H1 (cell line): ENCODE measurements around the gene R3HDM2. TPM values are rescaled to one million over a fixed set of nuclear protein-coding genes. Genes with fewer than 3 reads are reported as not detected.
A peak's percentile ranks its signal among the peaks of the same experiment; 100 is the strongest.

ENCODE experiments used
- BCL11A ChIP-seq, 2 experiments: IDR thresholded peaks; one replicate each; pipeline ENCODE4 v1.6.1; 2011; ENCODE audit warnings: low read depth in 2 of 2, low read length in 2 of 2, mild to moderate bottlenecking in 2 of 2
- CBX8 ChIP-seq: fragments of 300-800, 300-1000 bp; sonication (generic); IDR thresholded peaks from 2 replicates; pipeline ENCODE4 v1.7.1; 2016; ENCODE audit warnings: low read depth, low read length, borderline replicate concordance
- CHD1 ChIP-seq: IDR thresholded peaks from 2 replicates; pipeline ENCODE4 v1.6.1; 2012; ENCODE audit warnings: low read depth, low read length, improper control_type of control experiment
- CREB1 ChIP-seq: IDR thresholded peaks from 2 replicates; pipeline ENCODE4 v1.6.1; 2012; ENCODE audit warnings: inconsistent platforms
- CTBP2 ChIP-seq: IDR thresholded peaks from 2 replicates; pipeline ENCODE4 v1.7.0; 2011; ENCODE audit warnings: borderline replicate concordance, mild to moderate bottlenecking, moderate library complexity, mixed read lengths, low read length; ENCODE audit not compliant: insufficient read depth, insufficient read length
- EZH2 ChIP-seq: fragments of 200-600 bp; sonication (generic); IDR thresholded peaks from 2 replicates; pipeline ENCODE4 v1.7.1; 2012; ENCODE audit warnings: low read depth, mild to moderate bottlenecking, moderate library complexity, low read length, inconsistent platforms; ENCODE audit not compliant: severe bottlenecking
- GTF2F1 ChIP-seq: IDR thresholded peaks from 2 replicates; pipeline ENCODE4 v1.6.1; 2012; ENCODE audit warnings: low read depth, low read length, improper control_type of control experiment, borderline replicate concordance
- JUN ChIP-seq: IDR thresholded peaks from 2 replicates; pipeline ENCODE4 v1.6.1; 2011; ENCODE audit warnings: low read depth, mild to moderate bottlenecking, improper control_type of control experiment, low read length
- KDM5A ChIP-seq: fragments of 200-600 bp; IDR thresholded peaks from 2 replicates; pipeline ENCODE4 v1.7.1; 2012; ENCODE audit warnings: mild to moderate bottlenecking, low read length, inconsistent platforms, mixed read lengths
- RFX5 ChIP-seq: IDR thresholded peaks from 2 replicates; pipeline ENCODE4 v1.6.1; 2011; ENCODE audit warnings: low read depth, low read length, improper control_type of control experiment, borderline replicate concordance
- SIRT6 ChIP-seq: IDR thresholded peaks from one replicate; pipeline ENCODE4 v1.7.1; 2012; ENCODE audit warnings: low read length, inconsistent platforms
- SIX5 ChIP-seq: IDR thresholded peaks from 2 replicates; pipeline ENCODE4 v1.6.1; 2011; ENCODE audit warnings: mild to moderate bottlenecking, low read depth, low read length
- SRF ChIP-seq: IDR thresholded peaks from 2 replicates; pipeline ENCODE4 v1.6.1; 2011; ENCODE audit warnings: mild to moderate bottlenecking, low read depth, low read length, moderate library complexity
- TAF7 ChIP-seq: optimal IDR thresholded peaks from 2 replicates; pipeline ENCODE3; 2011; ENCODE audit warnings: low read depth, mild to moderate bottlenecking, inconsistent platforms, low read length, moderate library complexity, borderline replicate concordance
- TBP ChIP-seq: IDR thresholded peaks from 2 replicates; pipeline ENCODE4 v1.6.1; 2011; ENCODE audit warnings: low read depth, low read length, improper control_type of control experiment
- polyA plus RNA-seq, 7 experiments: library from polyadenylated mRNA; depleted of rRNA in 3 of 7; stranded (reverse) in 5 of 7; unstranded in 2 of 7; fragments of >200 nt in 5 of 7; fragments of 200-250 nt in 2 of 7; gene quantifications; 1 replicate in 5 of 7; 2 replicates in 1 of 7; 4 replicates in 1 of 7; pipeline versions ENCODE4 v1.2.1 to v1.2.3, GENCODE V29; 2011 to 2013; ENCODE audit warnings: missing spikeins in 2 of 7, mixed read lengths in 2 of 7
- total RNA-seq: library from RNA; stranded (reverse); fragmentation: NEBNext Ultra II Directional; extraction: Animal tissue kit (Norgen Biotek cat#: 25700); gene quantifications from 2 replicates; pipeline ENCODE4 v1.2.1, GENCODE V29; 2021
- TF ChIP-seq, protein P1 (sequence below): IDR thresholded peaks from 2 replicates; pipeline ENCODE4 v1.6.1; 2011; ENCODE audit warnings: low read depth, mild to moderate bottlenecking, low read length; ENCODE audit not compliant: insufficient read depth
- TF ChIP-seq, protein P2 (sequence below), 3 experiments: IDR thresholded peaks; 1 replicate in 2 of 3; 2 replicates in 1 of 3; pipeline versions ENCODE4 v1.5.1 to v1.6.1; 2011; ENCODE audit warnings: low read length in 3 of 3, mild to moderate bottlenecking in 3 of 3, inconsistent platforms in 2 of 3, low read depth in 1 of 3, moderate library complexity in 1 of 3; ENCODE audit not compliant: insufficient read depth in 1 of 3; ENCODE audit errors: control extremely low read depth in 1 of 3
- TF ChIP-seq, protein P3 (sequence below): IDR thresholded peaks from 2 replicates; pipeline ENCODE4 v1.6.1; 2012; ENCODE audit warnings: inconsistent platforms
- TF ChIP-seq, protein P4 (sequence below): IDR thresholded peaks from 2 replicates; pipeline ENCODE4 v1.6.1; 2011; ENCODE audit warnings: low read length, improper control_type of control experiment

The R3HDM2 gene
- total and polyA plus RNA-seq, 2 of the 8 experiments (the other 6 are each of a cell fraction or from before 2014, with no cell fraction given), result 25.6 to 27.0 TPM

DNA sequence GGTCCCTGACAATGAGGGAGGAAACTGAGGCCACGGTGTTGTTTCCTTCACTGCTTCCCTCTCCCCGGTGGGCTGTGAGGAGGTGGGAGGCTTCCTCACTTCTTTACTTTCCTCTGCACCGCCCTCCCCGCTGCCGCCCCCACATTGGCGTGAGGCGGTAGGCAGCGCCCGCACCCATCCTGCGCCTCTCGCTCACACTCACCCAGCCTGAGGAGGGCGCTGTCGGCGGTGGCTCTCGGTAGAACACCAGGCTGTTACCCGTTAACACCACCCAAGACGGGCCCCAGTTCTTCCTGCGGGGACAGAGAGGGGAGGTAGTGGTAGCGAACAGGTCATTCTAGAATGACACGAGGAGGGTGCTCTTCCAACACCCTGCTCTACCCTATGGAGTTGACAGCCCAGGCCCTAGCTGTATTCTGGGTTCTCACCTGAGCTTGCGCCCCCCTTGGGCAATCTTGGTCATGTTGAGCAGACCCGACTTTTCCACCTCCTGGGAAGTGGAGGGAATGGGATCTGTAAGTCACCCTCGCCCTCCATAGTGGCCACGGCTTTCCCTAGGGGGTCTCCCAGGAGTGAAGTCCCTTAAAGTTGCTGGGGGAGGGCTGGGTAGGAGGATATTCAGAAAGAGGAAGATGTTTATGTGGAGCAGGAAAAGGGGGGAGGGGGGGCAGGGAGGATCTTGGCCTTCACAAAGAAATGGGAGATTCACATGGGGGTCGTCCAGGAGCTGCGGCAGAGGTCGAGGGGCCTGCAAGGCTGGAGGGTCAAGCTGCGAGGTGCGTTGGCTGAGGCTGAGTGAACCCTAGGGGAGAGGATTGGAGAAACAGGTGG lies 45.5 kb upstream of the R3HDM2 start (continued):
- TF ChIP-seq SIX5 (no peak), GTF2F1 (no peak), RFX5 (no peak), JUN (no peak), BCL11A (IDR thresholded peaks at IDR 0.05; ENCODE audit: low read depth in 2 of 2, low read length in 2 of 2) (no peak), TAF7 (no peak), SIRT6 (no peak), CTBP2 (no peak), TBP (no peak), CREB1 (no peak), KDM5A (no peak), EZH2 (no peak), CBX8 (no peak), SRF (no peak), CHD1 (no peak)
- TF ChIP-seq, protein P1, sequence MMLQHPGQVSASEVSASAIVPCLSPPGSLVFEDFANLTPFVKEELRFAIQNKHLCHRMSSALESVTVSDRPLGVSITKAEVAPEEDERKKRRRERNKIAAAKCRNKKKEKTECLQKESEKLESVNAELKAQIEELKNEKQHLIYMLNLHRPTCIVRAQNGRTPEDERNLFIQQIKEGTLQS, result no peak
- TF ChIP-seq, protein P2, sequence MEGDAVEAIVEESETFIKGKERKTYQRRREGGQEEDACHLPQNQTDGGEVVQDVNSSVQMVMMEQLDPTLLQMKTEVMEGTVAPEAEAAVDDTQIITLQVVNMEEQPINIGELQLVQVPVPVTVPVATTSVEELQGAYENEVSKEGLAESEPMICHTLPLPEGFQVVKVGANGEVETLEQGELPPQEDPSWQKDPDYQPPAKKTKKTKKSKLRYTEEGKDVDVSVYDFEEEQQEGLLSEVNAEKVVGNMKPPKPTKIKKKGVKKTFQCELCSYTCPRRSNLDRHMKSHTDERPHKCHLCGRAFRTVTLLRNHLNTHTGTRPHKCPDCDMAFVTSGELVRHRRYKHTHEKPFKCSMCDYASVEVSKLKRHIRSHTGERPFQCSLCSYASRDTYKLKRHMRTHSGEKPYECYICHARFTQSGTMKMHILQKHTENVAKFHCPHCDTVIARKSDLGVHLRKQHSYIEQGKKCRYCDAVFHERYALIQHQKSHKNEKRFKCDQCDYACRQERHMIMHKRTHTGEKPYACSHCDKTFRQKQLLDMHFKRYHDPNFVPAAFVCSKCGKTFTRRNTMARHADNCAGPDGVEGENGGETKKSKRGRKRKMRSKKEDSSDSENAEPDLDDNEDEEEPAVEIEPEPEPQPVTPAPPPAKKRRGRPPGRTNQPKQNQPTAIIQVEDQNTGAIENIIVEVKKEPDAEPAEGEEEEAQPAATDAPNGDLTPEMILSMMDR (IDR thresholded peaks at IDR 0.05; ENCODE audit: control extremely low read depth in 1 of 3, insufficient read depth in 1 of 3, low read depth in 1 of 3, low read length in 3 of 3), result peak; percentile 67 to 84 (median 69)
- TF ChIP-seq, protein P3, sequence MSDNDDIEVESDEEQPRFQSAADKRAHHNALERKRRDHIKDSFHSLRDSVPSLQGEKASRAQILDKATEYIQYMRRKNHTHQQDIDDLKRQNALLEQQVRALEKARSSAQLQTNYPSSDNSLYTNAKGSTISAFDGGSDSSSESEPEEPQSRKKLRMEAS, result no peak; the same call in 1 of the 2 replicates
- TF ChIP-seq, protein P4, sequence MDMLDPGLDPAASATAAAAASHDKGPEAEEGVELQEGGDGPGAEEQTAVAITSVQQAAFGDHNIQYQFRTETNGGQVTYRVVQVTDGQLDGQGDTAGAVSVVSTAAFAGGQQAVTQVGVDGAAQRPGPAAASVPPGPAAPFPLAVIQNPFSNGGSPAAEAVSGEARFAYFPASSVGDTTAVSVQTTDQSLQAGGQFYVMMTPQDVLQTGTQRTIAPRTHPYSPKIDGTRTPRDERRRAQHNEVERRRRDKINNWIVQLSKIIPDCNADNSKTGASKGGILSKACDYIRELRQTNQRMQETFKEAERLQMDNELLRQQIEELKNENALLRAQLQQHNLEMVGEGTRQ, result no peak
